ENCODE results near the gene HACE1. TPM values are rescaled to one million over a fixed set of nuclear protein-coding genes. Genes with fewer than 3 reads are reported as not detected.
A peak's percentile ranks its signal among the peaks of the same experiment; 100 is the strongest.

HACE1 gene
- polyA plus RNA-seq, 10 donors, result 6.1 to 12.2 (median 9.0) TPM

DNA sequence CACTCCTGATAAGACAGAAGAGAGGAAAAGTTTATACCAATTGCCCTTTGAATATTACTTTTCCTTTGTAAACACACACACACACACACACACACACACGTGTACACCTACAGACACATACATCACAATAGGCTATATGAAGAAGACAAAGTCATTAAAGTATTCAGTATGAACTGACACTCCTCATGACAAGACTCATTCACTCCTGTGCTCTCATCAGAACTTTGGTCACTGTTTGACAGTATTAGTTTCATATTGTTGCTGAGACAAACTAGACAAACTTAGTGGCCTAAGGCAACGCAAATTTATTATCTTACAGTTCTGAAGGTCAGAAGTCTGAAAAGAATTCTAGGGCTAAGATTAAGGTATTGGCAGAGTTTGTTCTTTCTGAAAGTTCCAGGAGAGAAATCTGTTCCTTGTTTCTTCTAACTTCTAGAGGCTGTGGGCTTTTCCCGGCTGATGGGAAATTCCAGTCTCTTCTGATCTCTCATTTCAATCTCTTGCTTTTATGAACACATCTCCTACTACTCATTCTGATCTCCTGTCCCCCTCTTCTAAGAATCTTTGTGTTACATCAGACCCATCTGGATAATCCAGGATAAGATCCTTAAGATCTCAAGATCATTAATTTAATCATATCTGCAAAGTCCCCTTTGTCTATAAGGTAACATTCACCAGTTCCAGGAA lies 171.3 kb downstream of the HACE1 start:
- DNase-seq, result no peak

DNA sequence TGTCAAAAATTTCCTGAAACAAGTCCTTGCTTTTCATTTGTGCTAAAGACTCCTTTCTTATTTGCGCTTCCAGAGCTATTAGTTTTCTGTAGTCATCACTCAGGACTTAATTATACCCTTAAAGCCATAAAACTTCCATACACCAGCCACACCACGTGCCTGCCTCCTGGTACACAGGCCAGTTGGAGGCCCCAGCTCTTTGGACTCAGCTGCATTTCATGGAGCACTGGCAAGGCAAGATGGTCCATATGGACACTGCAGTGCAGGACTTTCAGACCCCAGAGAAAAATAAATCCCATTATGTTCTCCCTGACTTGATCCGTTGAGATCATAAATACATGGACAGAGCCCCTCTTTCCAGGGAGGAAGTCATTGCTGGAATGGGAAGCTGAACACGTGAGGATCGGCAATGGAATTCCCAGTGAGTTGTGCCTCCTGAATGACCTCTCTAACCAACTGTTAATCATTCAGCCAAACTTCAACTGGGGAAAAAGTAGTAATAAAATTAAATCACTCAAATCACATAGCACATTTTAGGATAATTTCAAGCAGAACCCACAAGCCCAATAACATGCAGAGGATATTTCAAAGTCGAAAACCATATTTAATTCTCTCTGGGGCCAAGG lies 173.1 kb downstream of the HACE1 start:
- peak in 1 of 3 donors; percentile 26 for DNase-seq

DNA sequence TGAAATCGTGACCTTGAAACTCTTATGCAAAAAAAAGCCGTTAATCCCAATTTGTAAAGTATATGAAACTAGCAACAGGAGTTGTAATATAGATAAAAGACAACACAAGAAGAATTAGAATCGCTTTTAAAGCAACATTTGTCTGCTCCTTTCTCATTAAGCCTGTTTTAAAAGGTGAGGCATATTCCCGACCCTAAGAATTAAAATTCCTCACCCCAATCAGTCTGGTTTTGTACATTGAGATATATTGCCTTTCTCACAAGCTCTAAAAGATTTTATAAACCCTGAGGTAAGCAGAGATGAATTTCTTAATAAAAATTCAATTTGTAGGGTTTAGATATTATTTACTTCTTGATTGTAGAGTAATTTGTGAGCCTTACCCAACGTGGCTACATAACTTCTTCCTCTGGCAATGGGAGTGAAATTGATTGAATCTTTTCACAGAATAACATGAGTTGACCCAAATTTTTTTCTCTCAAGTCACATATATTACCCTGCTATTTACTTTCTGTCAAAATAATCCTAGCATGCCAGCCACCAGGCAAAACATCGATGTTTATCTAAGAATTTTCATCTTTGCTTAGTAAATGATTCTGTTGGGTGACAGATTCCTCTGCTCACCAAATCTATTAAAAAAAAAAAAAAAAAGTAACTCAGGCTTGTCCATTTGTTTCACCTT lies 173.7 kb downstream of the HACE1 start:
- no peak for DNase-seq

DNA sequence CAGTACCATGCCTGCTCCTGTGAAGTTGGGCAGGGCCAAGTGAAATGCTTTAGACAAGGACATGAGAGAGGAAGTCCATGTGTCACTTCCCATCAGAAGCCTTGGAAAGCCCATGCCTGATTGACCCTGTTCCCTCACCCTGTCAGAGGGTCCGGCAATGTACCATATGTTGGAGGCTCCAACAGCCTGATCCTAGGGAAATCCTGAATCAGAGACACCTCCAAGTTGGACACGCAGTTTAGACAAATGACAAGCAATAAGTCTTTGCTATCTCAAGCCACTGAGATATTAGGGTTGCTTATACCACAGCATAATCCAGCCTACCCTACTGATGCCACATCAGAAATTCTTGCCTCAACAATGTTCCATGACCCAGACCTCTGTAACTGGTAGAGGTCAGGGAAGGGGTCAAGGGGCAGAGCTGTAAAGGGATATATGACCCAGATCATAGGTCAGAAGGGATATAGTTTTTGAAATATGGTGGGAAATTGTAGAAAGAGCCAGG lies 174.8 kb downstream of the HACE1 start:
- DNase-seq, result no peak

DNA sequence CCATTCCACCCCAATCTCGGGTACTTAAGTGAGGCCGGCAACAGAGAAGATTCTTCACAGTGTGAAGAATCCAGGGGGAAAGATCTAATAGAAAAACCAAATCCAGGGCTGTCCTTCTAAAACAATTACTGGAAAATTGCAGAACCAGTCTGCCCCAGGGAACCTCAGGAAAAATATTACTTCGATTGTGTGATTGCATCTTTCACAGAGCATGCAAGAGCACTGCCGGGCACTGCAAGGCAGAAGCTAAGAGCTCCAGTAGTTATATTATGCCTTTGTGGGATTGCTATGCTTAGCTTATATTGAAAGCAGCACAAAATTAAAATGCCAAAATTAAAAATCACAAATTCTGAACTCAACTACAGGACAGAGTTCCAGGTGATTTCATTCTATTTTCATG lies 175.9 kb downstream of the HACE1 start:
- DNase-seq, result no peak

DNA sequence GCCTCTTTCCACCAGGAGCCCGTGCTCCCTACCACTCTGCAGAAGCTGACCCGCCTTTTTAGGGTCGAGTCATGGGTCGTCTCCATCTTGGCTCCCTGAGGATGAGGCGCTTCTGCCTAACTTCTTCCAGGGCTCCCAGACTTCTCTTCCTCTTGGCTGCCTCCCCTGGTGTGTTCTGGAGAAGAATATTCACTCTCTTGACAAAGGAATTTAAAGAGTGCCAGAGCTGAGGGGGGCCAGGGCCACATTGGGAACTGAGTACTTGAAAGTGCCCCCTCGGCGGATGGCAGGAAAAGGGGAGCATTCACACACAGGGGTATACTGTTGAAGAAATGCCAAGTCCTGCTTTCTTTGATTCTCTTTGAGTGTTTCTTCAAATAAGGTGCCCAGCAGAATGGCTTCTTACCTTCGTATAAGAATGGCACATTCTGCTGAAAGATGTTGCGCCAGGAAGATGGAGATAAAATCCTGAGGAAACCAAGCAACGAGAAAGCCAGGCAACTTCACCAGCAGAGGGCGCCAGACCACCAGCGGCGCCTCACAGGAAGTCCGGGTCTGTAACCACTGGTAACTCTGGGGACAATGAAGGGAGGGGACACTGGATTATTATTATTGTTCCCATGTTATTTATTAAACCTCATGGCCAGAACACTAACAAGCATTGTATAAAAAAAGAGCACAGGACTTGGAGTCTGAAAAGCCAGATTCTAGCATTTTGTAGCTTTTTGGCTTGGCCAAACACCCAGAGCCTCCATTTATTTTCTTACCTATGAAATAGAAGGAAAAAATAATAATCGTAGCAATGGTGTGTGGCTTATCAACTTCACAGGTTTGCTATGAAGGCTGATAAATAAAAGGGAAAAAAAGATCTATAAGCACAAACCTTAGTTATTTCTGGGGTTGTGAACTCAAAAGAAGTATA lies 176.7 kb downstream of the HACE1 start:
- DNase-seq, result peak in 1 of 3 donors; percentile 28

DNA sequence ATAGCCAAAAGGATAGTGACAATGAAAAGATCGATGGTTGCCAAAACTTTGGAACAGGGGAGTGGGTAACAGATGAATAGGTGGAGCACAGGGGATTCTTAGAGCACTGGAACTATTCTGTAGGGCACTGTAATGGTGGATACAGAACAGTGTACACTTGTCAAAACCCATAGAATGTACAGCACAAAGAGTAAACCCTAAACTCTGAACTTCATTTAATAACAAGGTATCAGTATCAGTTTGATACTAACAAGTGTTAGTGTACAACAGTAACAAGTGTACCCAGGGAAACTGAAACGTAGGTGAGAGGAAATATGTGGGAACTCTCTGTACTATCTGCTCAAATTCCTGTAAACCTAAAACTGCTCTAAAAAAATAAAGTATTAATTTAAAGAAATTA lies 179.2 kb downstream of the HACE1 start:
- DNase-seq, result no peak

DNA sequence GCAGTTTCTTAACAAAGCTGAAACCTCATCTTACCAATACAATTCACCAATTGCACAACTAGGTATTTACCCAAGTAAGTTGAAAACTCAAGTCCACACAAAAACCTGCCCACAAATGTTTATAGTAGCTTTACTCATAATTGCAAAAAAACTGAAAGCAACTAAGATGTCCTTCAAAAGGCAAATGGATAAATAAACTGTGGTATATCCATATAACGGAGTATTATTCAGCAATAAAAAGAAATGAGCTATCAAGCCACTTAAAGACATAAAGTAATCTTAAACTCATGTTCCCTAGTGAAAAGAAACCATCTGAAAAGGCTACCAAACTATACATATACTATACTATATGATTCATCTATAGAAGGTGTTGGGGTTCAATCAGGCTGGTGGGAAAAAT lies 179.7 kb downstream of the HACE1 start:
- no peak for DNase-seq

Other genes starting within 250 kb of the HACE1 start
- gene LIN28B, start 97.2 kb upstream of the HACE1 start, polyA plus RNA-seq (ENCODE audit: insufficient read length in 10 of 10), result under 1 TPM in 9 of 10 donors, not detected in 1; 0.06 to 0.23 (median 0.11) TPM

Data from muscle of back (tissue), 11 donors.